HepG2 (cell line): ENCODE data around the gene PGAP3. TPM values are rescaled to one million over a fixed set of nuclear protein-coding genes. Genes with fewer than 3 reads are reported as not detected.

Source experiments
- AGO1 ChIP-seq: fragments of 200-400 bp; formaldehyde crosslinking; IDR thresholded peaks from 2 replicates; pipeline ENCODE4 v1.6.1; 2017; ENCODE audit warnings: mild to moderate bottlenecking, low read depth, low read length, moderate library complexity; ENCODE audit not compliant: poor library complexity, severe bottlenecking
- KDM5B ChIP-seq: sonication (generic); formaldehyde crosslinking; IDR thresholded peaks from 2 replicates; pipeline ENCODE4 v1.4.0; 2020; ENCODE audit warnings: missing genetic modification reagents, mild to moderate bottlenecking, borderline replicate concordance
- KLF6 ChIP-seq: IDR thresholded peaks from 2 replicates; pipeline ENCODE4 v1.8.0; 2016; ENCODE audit warnings: missing biosample characterization, missing genetic modification reagents
- MXD4 ChIP-seq: IDR thresholded peaks from 2 replicates; pipeline ENCODE4 v1.6.1; 2016; ENCODE audit warnings: mild to moderate bottlenecking, missing biosample characterization, missing genetic modification reagents
- ONECUT2 ChIP-seq: sonication (generic); formaldehyde crosslinking; IDR thresholded peaks from 2 replicates; pipeline ENCODE4 v1.4.0; 2020; ENCODE audit warnings: missing genetic modification reagents
- ZFP41 ChIP-seq: sonication (generic); formaldehyde crosslinking; IDR thresholded peaks from 2 replicates; pipeline ENCODE4 v1.4.0; 2020; ENCODE audit warnings: mild to moderate bottlenecking, missing genetic modification reagents, borderline replicate concordance
- ZKSCAN1 ChIP-seq: fragments of 150-350 bp; IDR thresholded peaks from 2 replicates; pipeline ENCODE4 v1.6.1; 2014; ENCODE audit warnings: low read length
- ZNF235 ChIP-seq: sonication (generic); formaldehyde crosslinking; IDR thresholded peaks from 2 replicates; pipeline ENCODE4 v1.8.1; 2023; ENCODE audit warnings: mild to moderate bottlenecking, missing genetic modification reagents, borderline replicate concordance
- ZNF256 ChIP-seq: sonication (generic); formaldehyde crosslinking; conservative IDR thresholded peaks from 2 replicates; pipeline ENCODE4 v1.4.0; 2020; ENCODE audit warnings: missing genetic modification reagents
- ZNF264 ChIP-seq: sonication (generic); formaldehyde crosslinking; IDR thresholded peaks from 2 replicates; pipeline ENCODE4 v1.4.0; 2020; ENCODE audit warnings: missing genetic modification reagents
- ZNF83 ChIP-seq: sonication (generic); formaldehyde crosslinking; IDR thresholded peaks from 2 replicates; pipeline ENCODE4 v1.4.0; 2020; ENCODE audit warnings: missing genetic modification reagents, mild to moderate bottlenecking, borderline replicate concordance
- polyA plus RNA-seq, 8 experiments: library from polyadenylated mRNA; depleted of rRNA in 3 of 8; stranded (reverse) in 7 of 8; unstranded in 1 of 8; fragments of >200 nt; fragmentation: Illumina TruSeq in 4 of 8; extraction: Trizol in 4 of 8; gene quantifications; 2 replicates each; pipeline versions ENCODE4 v1.2.1 to v1.2.3, GENCODE V29; 2011 to 2016; ENCODE audit warnings: low read depth in 4 of 8, missing spikeins in 1 of 8, mixed read lengths in 1 of 8; ENCODE audit not compliant: insufficient read depth in 1 of 8
- total RNA-seq, 5 experiments: library from RNA; depleted of rRNA; stranded (reverse); fragments of >200 nt; fragmentation: Illumina TruSeq; extraction: Trizol; gene quantifications; 2 replicates each; pipeline ENCODE4 v1.2.3, GENCODE V29; 2016; ENCODE audit warnings: low read depth in 1 of 5
- TF ChIP-seq, protein P1 (sequence below): sonication (generic); formaldehyde crosslinking; IDR thresholded peaks from 2 replicates; pipeline ENCODE4 v1.9.0; 2021; ENCODE audit warnings: mild to moderate bottlenecking, missing genetic modification reagents
- TF ChIP-seq, protein P2 (sequence below): sonication (generic); formaldehyde crosslinking; conservative IDR thresholded peaks from 2 replicates; pipeline ENCODE4 v1.4.0; 2020; ENCODE audit warnings: mild to moderate bottlenecking, missing genetic modification reagents, moderate library complexity
- TF ChIP-seq, protein P3 (sequence below): IDR thresholded peaks from 2 replicates; pipeline ENCODE4 v1.4.0; 2020; ENCODE audit warnings: mild to moderate bottlenecking, missing genetic modification reagents

PGAP3 gene
- total and polyA plus RNA-seq, 2 of the 13 experiments (the other 11 are each of a cell fraction or from before 2014, with no cell fraction given) = 11.9 to 14.6 TPM

DNA sequence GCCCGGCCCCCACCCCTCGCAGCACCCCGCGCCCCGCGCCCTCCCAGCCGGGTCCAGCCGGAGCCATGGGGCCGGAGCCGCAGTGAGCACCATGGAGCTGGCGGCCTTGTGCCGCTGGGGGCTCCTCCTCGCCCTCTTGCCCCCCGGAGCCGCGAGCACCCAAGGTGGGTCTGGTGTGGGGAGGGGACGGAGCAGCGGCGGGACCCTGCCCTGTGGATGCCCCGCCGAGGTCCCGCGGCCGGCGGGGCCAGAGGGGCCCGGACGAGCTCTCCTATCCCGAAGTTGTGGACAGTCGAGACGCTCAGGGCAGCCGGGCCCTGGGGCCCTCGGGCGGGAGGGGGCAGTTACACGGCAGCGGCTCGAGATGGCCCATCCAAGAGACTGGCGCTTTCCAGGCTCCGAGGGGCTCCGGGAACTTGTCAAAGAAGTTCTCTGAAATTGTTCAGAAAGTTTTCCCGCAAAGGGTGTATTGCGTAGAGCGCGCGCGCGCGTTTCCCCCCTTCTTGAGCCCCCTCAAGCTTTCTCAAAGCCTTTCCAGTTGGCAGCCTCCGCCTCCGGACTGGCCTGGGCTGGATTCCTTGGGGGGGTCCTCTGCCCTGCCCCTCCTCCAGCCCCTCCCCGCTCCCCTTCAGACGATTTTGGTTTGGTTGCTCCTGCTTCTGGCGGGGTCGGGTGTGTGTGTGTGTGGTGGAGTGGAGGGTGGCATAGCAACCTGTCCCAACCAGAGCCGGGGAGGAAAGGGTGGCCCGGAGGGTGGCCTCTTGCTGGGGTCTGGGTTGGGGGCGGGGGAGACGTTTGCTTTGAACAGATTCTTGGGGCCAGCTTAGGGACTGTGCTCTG is 12.5 kb upstream of the PGAP3 start (continued):
- TF ChIP-seq, protein P1, sequence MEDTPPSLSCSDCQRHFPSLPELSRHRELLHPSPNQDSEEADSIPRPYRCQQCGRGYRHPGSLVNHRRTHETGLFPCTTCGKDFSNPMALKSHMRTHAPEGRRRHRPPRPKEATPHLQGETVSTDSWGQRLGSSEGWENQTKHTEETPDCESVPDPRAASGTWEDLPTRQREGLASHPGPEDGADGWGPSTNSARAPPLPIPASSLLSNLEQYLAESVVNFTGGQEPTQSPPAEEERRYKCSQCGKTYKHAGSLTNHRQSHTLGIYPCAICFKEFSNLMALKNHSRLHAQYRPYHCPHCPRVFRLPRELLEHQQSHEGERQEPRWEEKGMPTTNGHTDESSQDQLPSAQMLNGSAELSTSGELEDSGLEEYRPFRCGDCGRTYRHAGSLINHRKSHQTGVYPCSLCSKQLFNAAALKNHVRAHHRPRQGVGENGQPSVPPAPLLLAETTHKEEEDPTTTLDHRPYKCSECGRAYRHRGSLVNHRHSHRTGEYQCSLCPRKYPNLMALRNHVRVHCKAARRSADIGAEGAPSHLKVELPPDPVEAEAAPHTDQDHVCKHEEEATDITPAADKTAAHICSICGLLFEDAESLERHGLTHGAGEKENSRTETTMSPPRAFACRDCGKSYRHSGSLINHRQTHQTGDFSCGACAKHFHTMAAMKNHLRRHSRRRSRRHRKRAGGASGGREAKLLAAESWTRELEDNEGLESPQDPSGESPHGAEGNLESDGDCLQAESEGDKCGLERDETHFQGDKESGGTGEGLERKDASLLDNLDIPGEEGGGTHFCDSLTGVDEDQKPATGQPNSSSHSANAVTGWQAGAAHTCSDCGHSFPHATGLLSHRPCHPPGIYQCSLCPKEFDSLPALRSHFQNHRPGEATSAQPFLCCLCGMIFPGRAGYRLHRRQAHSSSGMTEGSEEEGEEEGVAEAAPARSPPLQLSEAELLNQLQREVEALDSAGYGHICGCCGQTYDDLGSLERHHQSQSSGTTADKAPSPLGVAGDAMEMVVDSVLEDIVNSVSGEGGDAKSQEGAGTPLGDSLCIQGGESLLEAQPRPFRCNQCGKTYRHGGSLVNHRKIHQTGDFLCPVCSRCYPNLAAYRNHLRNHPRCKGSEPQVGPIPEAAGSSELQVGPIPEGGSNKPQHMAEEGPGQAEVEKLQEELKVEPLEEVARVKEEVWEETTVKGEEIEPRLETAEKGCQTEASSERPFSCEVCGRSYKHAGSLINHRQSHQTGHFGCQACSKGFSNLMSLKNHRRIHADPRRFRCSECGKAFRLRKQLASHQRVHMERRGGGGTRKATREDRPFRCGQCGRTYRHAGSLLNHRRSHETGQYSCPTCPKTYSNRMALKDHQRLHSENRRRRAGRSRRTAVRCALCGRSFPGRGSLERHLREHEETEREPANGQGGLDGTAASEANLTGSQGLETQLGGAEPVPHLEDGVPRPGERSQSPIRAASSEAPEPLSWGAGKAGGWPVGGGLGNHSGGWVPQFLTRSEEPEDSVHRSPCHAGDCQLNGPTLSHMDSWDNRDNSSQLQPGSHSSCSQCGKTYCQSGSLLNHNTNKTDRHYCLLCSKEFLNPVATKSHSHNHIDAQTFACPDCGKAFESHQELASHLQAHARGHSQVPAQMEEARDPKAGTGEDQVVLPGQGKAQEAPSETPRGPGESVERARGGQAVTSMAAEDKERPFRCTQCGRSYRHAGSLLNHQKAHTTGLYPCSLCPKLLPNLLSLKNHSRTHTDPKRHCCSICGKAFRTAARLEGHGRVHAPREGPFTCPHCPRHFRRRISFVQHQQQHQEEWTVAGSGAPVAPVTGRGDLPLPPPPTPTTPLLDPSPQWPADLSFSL = peak; percentile 22; the same call in 1 of the 2 replicates
- TF ChIP-seq ZNF256 (CRISPR knock-in tag) = peak; percentile 68; the same call in 1 of the 2 replicates
- no peak for TF ChIP-seq ZFP41 (CRISPR knock-in tag)
- TF ChIP-seq, protein P2, sequence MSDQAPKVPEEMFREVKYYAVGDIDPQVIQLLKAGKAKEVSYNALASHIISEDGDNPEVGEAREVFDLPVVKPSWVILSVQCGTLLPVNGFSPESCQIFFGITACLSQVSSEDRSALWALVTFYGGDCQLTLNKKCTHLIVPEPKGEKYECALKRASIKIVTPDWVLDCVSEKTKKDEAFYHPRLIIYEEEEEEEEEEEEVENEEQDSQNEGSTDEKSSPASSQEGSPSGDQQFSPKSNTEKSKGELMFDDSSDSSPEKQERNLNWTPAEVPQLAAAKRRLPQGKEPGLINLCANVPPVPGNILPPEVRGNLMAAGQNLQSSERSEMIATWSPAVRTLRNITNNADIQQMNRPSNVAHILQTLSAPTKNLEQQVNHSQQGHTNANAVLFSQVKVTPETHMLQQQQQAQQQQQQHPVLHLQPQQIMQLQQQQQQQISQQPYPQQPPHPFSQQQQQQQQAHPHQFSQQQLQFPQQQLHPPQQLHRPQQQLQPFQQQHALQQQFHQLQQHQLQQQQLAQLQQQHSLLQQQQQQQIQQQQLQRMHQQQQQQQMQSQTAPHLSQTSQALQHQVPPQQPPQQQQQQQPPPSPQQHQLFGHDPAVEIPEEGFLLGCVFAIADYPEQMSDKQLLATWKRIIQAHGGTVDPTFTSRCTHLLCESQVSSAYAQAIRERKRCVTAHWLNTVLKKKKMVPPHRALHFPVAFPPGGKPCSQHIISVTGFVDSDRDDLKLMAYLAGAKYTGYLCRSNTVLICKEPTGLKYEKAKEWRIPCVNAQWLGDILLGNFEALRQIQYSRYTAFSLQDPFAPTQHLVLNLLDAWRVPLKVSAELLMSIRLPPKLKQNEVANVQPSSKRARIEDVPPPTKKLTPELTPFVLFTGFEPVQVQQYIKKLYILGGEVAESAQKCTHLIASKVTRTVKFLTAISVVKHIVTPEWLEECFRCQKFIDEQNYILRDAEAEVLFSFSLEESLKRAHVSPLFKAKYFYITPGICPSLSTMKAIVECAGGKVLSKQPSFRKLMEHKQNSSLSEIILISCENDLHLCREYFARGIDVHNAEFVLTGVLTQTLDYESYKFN (CRISPR knock-in tag) = 0 out of 2 replicates have a peak, but pooled peaks have one; percentile 5
- TF ChIP-seq, protein P3, sequence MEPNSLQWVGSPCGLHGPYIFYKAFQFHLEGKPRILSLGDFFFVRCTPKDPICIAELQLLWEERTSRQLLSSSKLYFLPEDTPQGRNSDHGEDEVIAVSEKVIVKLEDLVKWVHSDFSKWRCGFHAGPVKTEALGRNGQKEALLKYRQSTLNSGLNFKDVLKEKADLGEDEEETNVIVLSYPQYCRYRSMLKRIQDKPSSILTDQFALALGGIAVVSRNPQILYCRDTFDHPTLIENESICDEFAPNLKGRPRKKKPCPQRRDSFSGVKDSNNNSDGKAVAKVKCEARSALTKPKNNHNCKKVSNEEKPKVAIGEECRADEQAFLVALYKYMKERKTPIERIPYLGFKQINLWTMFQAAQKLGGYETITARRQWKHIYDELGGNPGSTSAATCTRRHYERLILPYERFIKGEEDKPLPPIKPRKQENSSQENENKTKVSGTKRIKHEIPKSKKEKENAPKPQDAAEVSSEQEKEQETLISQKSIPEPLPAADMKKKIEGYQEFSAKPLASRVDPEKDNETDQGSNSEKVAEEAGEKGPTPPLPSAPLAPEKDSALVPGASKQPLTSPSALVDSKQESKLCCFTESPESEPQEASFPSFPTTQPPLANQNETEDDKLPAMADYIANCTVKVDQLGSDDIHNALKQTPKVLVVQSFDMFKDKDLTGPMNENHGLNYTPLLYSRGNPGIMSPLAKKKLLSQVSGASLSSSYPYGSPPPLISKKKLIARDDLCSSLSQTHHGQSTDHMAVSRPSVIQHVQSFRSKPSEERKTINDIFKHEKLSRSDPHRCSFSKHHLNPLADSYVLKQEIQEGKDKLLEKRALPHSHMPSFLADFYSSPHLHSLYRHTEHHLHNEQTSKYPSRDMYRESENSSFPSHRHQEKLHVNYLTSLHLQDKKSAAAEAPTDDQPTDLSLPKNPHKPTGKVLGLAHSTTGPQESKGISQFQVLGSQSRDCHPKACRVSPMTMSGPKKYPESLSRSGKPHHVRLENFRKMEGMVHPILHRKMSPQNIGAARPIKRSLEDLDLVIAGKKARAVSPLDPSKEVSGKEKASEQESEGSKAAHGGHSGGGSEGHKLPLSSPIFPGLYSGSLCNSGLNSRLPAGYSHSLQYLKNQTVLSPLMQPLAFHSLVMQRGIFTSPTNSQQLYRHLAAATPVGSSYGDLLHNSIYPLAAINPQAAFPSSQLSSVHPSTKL = 0 out of 2 replicates have a peak, but pooled peaks have one; percentile 3
- TF ChIP-seq ZNF264 (CRISPR knock-in tag) = no peak
- no peak for TF ChIP-seq ZNF83
- no peak for TF ChIP-seq AGO1
- no peak for TF ChIP-seq ZKSCAN1
- no peak for TF ChIP-seq ONECUT2
- TF ChIP-seq KLF6 (CRISPR knock-in tag) = no peak
- peak; percentile 59; the same call in 1 of the 2 replicates for TF ChIP-seq KDM5B
- TF ChIP-seq ZNF235 (CRISPR knock-in tag) = 0 out of 2 replicates have a peak, but pooled peaks have one; percentile 29
- TF ChIP-seq MXD4 (CRISPR knock-in tag) = peak; percentile 41; the same call in 1 of the 2 replicates
